Panc1 (cell line): ENCODE data around the gene MAPK4. TPM values are rescaled to one million over a fixed set of nuclear protein-coding genes. Genes with fewer than 3 reads are reported as not detected.

Experiments
- ATAC-seq: fragments of 200-7000 bp; cut with Tn5 transposase; 2 replicates; pipeline ENCODE4 v1.9.1; 2020; ENCODE audit warnings: mild to moderate bottlenecking, moderate library complexity
- BruUV-seq: library from RNA; stranded (reverse); fragments of 400-500 nt; replicated peaks from 2 replicates; lab custom pipeline; 2021; lab: Mats Ljungman, UMichigan
- CTCF ChIA-PET: fragments of 300-600 bp; sonication (Branson Sonifier 250); formaldehyde crosslinking; loops from one replicate; lab custom pipeline; 2022; ENCODE audit warnings: antibody characterized with exemption; lab: Charles Lee
- POLR2A ChIA-PET: fragments of 300-600 bp; sonication (Branson Sonifier 250); formaldehyde crosslinking; loops from one replicate; lab custom pipeline; 2022; ENCODE audit warnings: antibody characterized with exemption; lab: Charles Lee
- DNase-seq: peaks from one replicate; pipeline ENCODE4 v3.0.0-alpha.2; 2010; ENCODE audit warnings: low read depth, low spot score
- H3K27ac ChIP-seq: 2 replicates; pipeline ENCODE4 v1.5.1; 2011; ENCODE audit warnings: mild to moderate bottlenecking, low read length, inconsistent platforms
- H3K27me3 ChIP-seq: fragments of 200-500 bp; sonication (Bioruptor generic); 2 replicates; pipeline ENCODE4 v1.6.0; 2014; ENCODE audit warnings: low read length, inconsistent platforms; ENCODE audit not compliant: control insufficient read depth, insufficient read depth
- H3K36me3 ChIP-seq: fragments of 200-500 bp; sonication (Bioruptor generic); 2 replicates; pipeline ENCODE4 v1.5.1; 2014; ENCODE audit warnings: inconsistent platforms, mild to moderate bottlenecking, low read length, moderate library complexity; ENCODE audit not compliant: control insufficient read depth, insufficient read depth
- H3K4me1 ChIP-seq: 2 replicates; pipeline ENCODE4 v1.5.1; 2011; ENCODE audit warnings: inconsistent platforms, mild to moderate bottlenecking, low read length, moderate library complexity; ENCODE audit not compliant: control insufficient read depth, insufficient read depth
- H3K4me3 ChIP-seq, 2 experiments: 2 replicates each; pipeline ENCODE4 v1.5.1; 2011 to 2012; ENCODE audit warnings: low read depth in 2 of 2, low read length in 2 of 2, mild to moderate bottlenecking in 2 of 2, inconsistent platforms in 1 of 2, moderate library complexity in 1 of 2
- H3K9me3 ChIP-seq: fragments of 200-500 bp; sonication (Bioruptor generic); 2 replicates; pipeline ENCODE4 v1.5.1; 2014; ENCODE audit warnings: low read depth, mild to moderate bottlenecking, inconsistent platforms, low read length, moderate library complexity; ENCODE audit not compliant: control insufficient read depth, insufficient read depth
- CTCF ChIP-seq: fragments of 450-650 bp; IDR thresholded peaks from 2 replicates; pipeline ENCODE4 v1.5.1; 2017; ENCODE audit warnings: mild to moderate bottlenecking
- POLR2AphosphoS5 ChIP-seq: IDR thresholded peaks from 2 replicates; pipeline ENCODE4 v1.6.1; 2012; ENCODE audit warnings: mild to moderate bottlenecking, low read depth, low read length, moderate library complexity
- REST ChIP-seq, 2 experiments: IDR thresholded peaks; 2 replicates each; pipeline ENCODE4 v1.6.1; 2011 to 2012; ENCODE audit warnings: low read depth in 2 of 2, control low read depth in 1 of 2, low read length in 1 of 2, mild to moderate bottlenecking in 1 of 2, moderate library complexity in 1 of 2; ENCODE audit not compliant: insufficient read depth in 1 of 2
- SIN3A ChIP-seq: IDR thresholded peaks from 2 replicates; pipeline ENCODE4 v1.6.1; 2012; ENCODE audit warnings: low read depth, mild to moderate bottlenecking, low read length, moderate library complexity, borderline replicate concordance; ENCODE audit not compliant: insufficient read depth
- TCF7L2 ChIP-seq: IDR thresholded peaks from 2 replicates; pipeline ENCODE4 v1.6.1; 2011; ENCODE audit warnings: mild to moderate bottlenecking, low read depth, low read length, inconsistent platforms
- in situ Hi-C: cut with HindIII; loops from 2 replicates; pipeline ENCODE4 v1.10.0; 2016; ENCODE audit warnings: low sequenced_read_pairs, low pct_unique_long_range_greater_than_20kb
- intact Hi-C: fragments of 100-400 bp; cut with micrococcal nuclease; formaldehyde crosslinking; loops from one replicate; pipeline ENCODE4 v1.10.0; 2022; ENCODE audit not compliant: unreplicated experiment
- total RNA-seq: library from RNA; stranded (reverse); gene quantifications from one replicate; pipeline ENCODE4 v1.2.1, GENCODE V29; 2021; ENCODE audit not compliant: unreplicated experiment

The MAPK4 gene
- total RNA-seq, 1 experiment from 2014 or later = not detected

DNA sequence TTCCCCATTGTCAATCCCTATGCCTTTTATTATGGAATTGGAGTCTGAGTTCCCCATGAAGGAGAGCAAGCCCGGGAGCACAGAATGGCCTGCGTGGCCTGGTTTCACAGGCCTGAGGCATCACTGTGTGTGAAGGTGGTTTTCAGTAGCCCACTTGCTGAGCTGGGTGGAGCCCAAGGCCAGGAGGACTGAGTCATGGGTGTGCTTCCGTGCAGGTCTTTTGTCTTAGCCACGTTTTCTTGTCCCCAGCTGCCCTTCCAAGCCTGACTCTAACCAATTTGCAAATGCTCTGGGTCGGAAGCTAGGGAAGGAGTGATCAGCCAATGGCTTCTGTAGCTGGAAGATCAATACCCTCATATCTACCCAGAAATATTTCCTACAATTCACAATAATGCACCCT, 119.2 kb downstream of the MAPK4 start:
- ChIA-PET CTCF (no interaction called here), POLR2A (no interaction called here)
- Histone ChIP-seq H3K9me3 (no peaks in the 10 kb centered on the region), H3K27ac (no peak overlapping the region), H3K4me1 (no peaks in the 10 kb centered on the region), H3K36me3 (no peaks in the 10 kb centered on the region), H3K27me3 (no peaks in the 10 kb centered on the region; the same call in 1 of the 2 replicates), H3K4me3 (no peak overlapping the region)
- no peak for TF ChIP-seq REST (IDR thresholded peaks at IDR 0.05; ENCODE audit: insufficient read depth in 1 of 2, low read depth in 2 of 2, low read length in 1 of 2)
- intact Hi-C loops = no loop called here
- no TSS peak for BruUV-seq
- ATAC-seq (no peak), DNase-seq (no peak)
- in situ Hi-C loops = no loop called here

- in situ Hi-C loops = no loop called here
- Histone ChIP-seq H3K4me1 (no peaks in the 10 kb centered on the region), H3K4me3 (no peak overlapping the region), H3K36me3 (no peaks in the 10 kb centered on the region), H3K9me3 (no peaks in the 10 kb centered on the region), H3K27ac (no peak overlapping the region), H3K27me3 (no peaks in the 10 kb centered on the region; the same call in 1 of the 2 replicates)
- no peak for DNase-seq
- no TSS peak for BruUV-seq
- no peak for ATAC-seq
- CTCF ChIA-PET = no interaction called here
- intact Hi-C loops = no loop called here
- TF ChIP-seq TCF7L2 (no peak), SIN3A (no peak)
- POLR2A ChIA-PET = no interaction called here
Measured at GRCh38 chr18:50679656-50680055, 119.8 kb downstream of the MAPK4 start.

DNA sequence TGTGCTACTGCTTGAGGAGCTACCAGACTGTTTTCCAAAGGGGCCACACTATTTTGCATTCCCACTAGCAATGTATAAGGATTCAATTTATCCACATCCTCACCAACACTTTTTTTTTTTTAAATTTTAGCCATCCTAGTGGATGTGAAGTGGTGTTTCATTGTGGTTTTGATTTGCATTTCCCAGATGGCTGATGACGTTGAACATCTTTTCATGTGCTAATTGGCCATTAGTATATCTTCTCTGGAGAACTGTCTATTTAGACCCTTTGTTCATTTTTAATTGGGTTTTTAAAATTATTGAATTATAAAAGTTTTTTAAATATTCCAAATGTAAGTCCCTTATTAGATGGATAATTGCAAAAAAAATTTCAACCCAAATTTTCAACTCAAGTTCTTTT, 121.1 kb downstream of the MAPK4 start:
- Histone ChIP-seq H3K36me3 (no peaks in the 10 kb centered on the region), H3K4me1 (no peaks in the 10 kb centered on the region), H3K27me3 (no peaks in the 10 kb centered on the region; the same call in 1 of the 2 replicates), H3K27ac (no peak overlapping the region), H3K4me3 (no peak overlapping the region), H3K9me3 (no peaks in the 10 kb centered on the region)
- in situ Hi-C loops (no loop called here), intact Hi-C loops (no loop called here)
- ChIA-PET POLR2A (no interaction called here), CTCF (no interaction called here)
- DNase-seq = no peak
- BruUV-seq = no TSS peak
- no peak for ATAC-seq
- TF ChIP-seq CTCF (no peak), SIN3A (no peak), POLR2AphosphoS5 (no peak), TCF7L2 (no peak), REST (IDR thresholded peaks at IDR 0.05; ENCODE audit: insufficient read depth in 1 of 2, low read depth in 2 of 2, low read length in 1 of 2) (no peak)
